Activated CD4-positive, alpha-beta memory T cell treated with anti-CD3 and anti-CD28 coated beads for 36 hours (primary cell): ENCODE measurements around the gene GADD45G. TPM values are rescaled to one million over a fixed set of nuclear protein-coding genes. Genes with fewer than 3 reads are reported as not detected.
A peak's percentile ranks its signal among the peaks of the same experiment; 100 is the strongest.

Experiments
- CTCF ChIA-PET: fragments of 350-600 bp; sonication (Branson Sonifier 250); formaldehyde crosslinking; loops from one replicate; lab custom pipeline; 2021; ENCODE audit warnings: antibody characterized with exemption, inconsistent platforms; lab: Charles Lee
- POLR2A ChIA-PET: fragments of 350-600 bp; sonication (Branson Sonifier 250); formaldehyde crosslinking; loops from one replicate; lab custom pipeline; 2021; ENCODE audit warnings: antibody characterized with exemption; lab: Charles Lee
- DNase-seq: peaks from one replicate; pipeline ENCODE4 v3.0.0-alpha.2; 2020
- H3K27ac Mint-ChIP-seq: one replicate; pipeline ENCODE4 v1.8.0; 2021; ENCODE audit warnings: mixed read lengths
- H3K27me3 Mint-ChIP-seq: one replicate; pipeline ENCODE4 v1.8.0; 2021; ENCODE audit warnings: mixed read lengths
- H3K36me3 Mint-ChIP-seq: one replicate; pipeline ENCODE4 v1.8.0; 2021; ENCODE audit warnings: mixed read lengths
- H3K4me1 Mint-ChIP-seq: one replicate; pipeline ENCODE4 v1.8.0; 2021; ENCODE audit warnings: low read depth, mixed read lengths
- H3K4me3 Mint-ChIP-seq: one replicate; pipeline ENCODE4 v1.8.0; 2021; ENCODE audit warnings: mild to moderate bottlenecking, mixed read lengths
- H3K9me3 Mint-ChIP-seq: one replicate; pipeline ENCODE4 v1.8.0; 2021; ENCODE audit warnings: mixed read lengths
- intact Hi-C: fragments of 100-400 bp; cut with micrococcal nuclease; formaldehyde crosslinking; loops from one replicate; pipeline ENCODE4 v1.15.1; 2023
- total RNA-seq, 2 experiments: library from RNA; stranded (reverse); gene quantifications; one replicate each; pipeline ENCODE4 v1.2.3, GENCODE V29; 2021

Gene GADD45G
- total RNA-seq, 2 experiments from 2014 or later = 5.1 to 5.7 TPM

- intact Hi-C loops = loop anchor here (5.0 to 10.0 kb wide), 2 partner anchors 630 to 1277 kb away; no protein-coding TSS in a partner anchor
- ChIA-PET CTCF (interaction anchor here (0.7 to 7.6 kb wide), 12 partner anchors 9 to 547 kb away, joined by 3 to 190 read pairs (median 8); partner anchors contain the start of gene GADD45G), POLR2A (no interaction called here)
- Mint-ChIP-seq H3K27ac (no peak overlapping the region), H3K9me3 (no peaks in the 10 kb centered on the region), H3K27me3 (peaks cover 16% of the 10 kb centered on the region), H3K4me1 (peaks cover 2% of the 10 kb centered on the region), H3K36me3 (no peaks in the 10 kb centered on the region), H3K4me3 (no peak overlapping the region)
- DNase-seq = no peak
Observed at GRCh38 chr9:89594811-89595550, 9.8 kb upstream of the GADD45G start.

GRCh38 chr9:89595646-89596045 is 9.2 kb upstream of the GADD45G start:
- no peak for DNase-seq
- Mint-ChIP-seq H3K4me3 (no peak overlapping the region), H3K27me3 (peaks cover 16% of the 10 kb centered on the region), H3K4me1 (peaks cover 2% of the 10 kb centered on the region), H3K27ac (no peak overlapping the region), H3K36me3 (no peaks in the 10 kb centered on the region), H3K9me3 (no peaks in the 10 kb centered on the region)
- ChIA-PET POLR2A (no interaction called here), CTCF (interaction anchor here (0.7 to 7.6 kb wide), 4 partner anchors 315 to 510 kb away, joined by 3 to 190 read pairs (median 21); no protein-coding TSS in a partner anchor)
- intact Hi-C loops = loop anchor here (10.0 kb wide), 1 partner anchor 629 kb away; no protein-coding TSS in a partner anchor

- CTCF ChIA-PET = interaction anchor here (0.9 to 7.6 kb wide), 15 partner anchors 16 to 533 kb away, joined by 3 to 190 read pairs (median 6); no protein-coding TSS in a partner anchor
- POLR2A ChIA-PET = no interaction called here
- DNase-seq = no peak
- intact Hi-C loops = loop anchor here (10.0 kb wide), 1 partner anchor 628 kb away; no protein-coding TSS in a partner anchor
- no peak overlapping the region for H3K27ac Mint-ChIP-seq
- no peaks in the 10 kb centered on the region for H3K36me3 Mint-ChIP-seq
- H3K27me3 Mint-ChIP-seq = peaks cover 14% of the 10 kb centered on the region
- H3K4me3 Mint-ChIP-seq = no peak overlapping the region
- H3K4me1 Mint-ChIP-seq = peaks cover 2% of the 10 kb centered on the region
- no peaks in the 10 kb centered on the region for H3K9me3 Mint-ChIP-seq
Observed at GRCh38 chr9:89596937-89597555, 7.8 kb upstream of the GADD45G start.

- intact Hi-C loops = loop anchor here (1.0 to 10.0 kb wide), 2 partner anchors 504 to 627 kb away; no protein-coding TSS in a partner anchor
- Mint-ChIP-seq H3K27ac (no peak overlapping the region), H3K9me3 (no peaks in the 10 kb centered on the region), H3K27me3 (peaks cover 11% of the 10 kb centered on the region), H3K4me3 (no peak overlapping the region), H3K36me3 (no peaks in the 10 kb centered on the region), H3K4me1 (peaks cover 2% of the 10 kb centered on the region)
- ChIA-PET POLR2A (no interaction called here), CTCF (interaction anchor here (0.5 to 7.6 kb wide), 62 partner anchors 8 to 1277 kb away, joined by 3 to 190 read pairs (median 4); no protein-coding TSS in a partner anchor)
- DNase-seq = peak; percentile 68
Observed at GRCh38 chr9:89597711-89598362, 7.0 kb upstream of the GADD45G start.

- no peak for DNase-seq
- H3K4me3 Mint-ChIP-seq = no peak overlapping the region
- POLR2A ChIA-PET = no interaction called here
Observed at GRCh38 chr9:89598363-89598713, 6.5 kb upstream of the GADD45G start.

GRCh38 chr9:89598926-89599325 is 5.9 kb upstream of the GADD45G start:
- intact Hi-C loops = loop anchor here (1.0 to 10.0 kb wide), 2 partner anchors 503 to 626 kb away; no protein-coding TSS in a partner anchor
- ChIA-PET CTCF (interaction anchor here (0.6 to 7.6 kb wide), 35 partner anchors 9 to 1268 kb away, joined by 3 to 258 read pairs (median 5); no protein-coding TSS in a partner anchor), POLR2A (no interaction called here)
- no peaks in the 10 kb centered on the region for H3K9me3 Mint-ChIP-seq
- no peak overlapping the region for H3K27ac Mint-ChIP-seq
- peaks cover 8% of the 10 kb centered on the region for H3K4me1 Mint-ChIP-seq
- DNase-seq = peak; percentile 2
- H3K27me3 Mint-ChIP-seq = peaks cover under 1% of the 10 kb centered on the region
- H3K4me3 Mint-ChIP-seq = no peak overlapping the region
- no peaks in the 10 kb centered on the region for H3K36me3 Mint-ChIP-seq

More at GRCh38 chr9:89598363-89598713, 6.5 kb upstream of the GADD45G start:
- Mint-ChIP-seq H3K9me3 (no peaks in the 10 kb centered on the region), H3K36me3 (no peaks in the 10 kb centered on the region), H3K4me1 (peaks cover 5% of the 10 kb centered on the region), H3K27ac (no peak overlapping the region), H3K27me3 (peaks cover 6% of the 10 kb centered on the region)
- intact Hi-C loops = loop anchor here (1.0 to 10.0 kb wide), 2 partner anchors 504 to 626 kb away; no protein-coding TSS in a partner anchor
- CTCF ChIA-PET = interaction anchor here (0.5 to 7.6 kb wide), 56 partner anchors 8 to 1269 kb away, joined by 3 to 190 read pairs (median 4); no protein-coding TSS in a partner anchor

- Mint-ChIP-seq H3K27ac (no peak overlapping the region), H3K36me3 (no peaks in the 10 kb centered on the region), H3K9me3 (no peaks in the 10 kb centered on the region), H3K4me1 (peaks cover 12% of the 10 kb centered on the region), H3K27me3 (no peaks in the 10 kb centered on the region), H3K4me3 (no peak overlapping the region)
- intact Hi-C loops = loop anchor here (5.0 to 10.0 kb wide), 4 partner anchors 116 to 1156 kb away; no protein-coding TSS in a partner anchor
- CTCF ChIA-PET = interaction anchor here (0.8 to 6.2 kb wide), 10 partner anchors 8 to 1269 kb away, joined by 3 to 258 read pairs (median 5); no protein-coding TSS in a partner anchor
- POLR2A ChIA-PET = no interaction called here
- DNase-seq = peak; percentile 7
Observed at GRCh38 chr9:89600831-89601230, 4.0 kb upstream of the GADD45G start.

- Mint-ChIP-seq H3K27ac (no peak overlapping the region), H3K27me3 (no peaks in the 10 kb centered on the region), H3K9me3 (no peaks in the 10 kb centered on the region), H3K4me1 (peaks cover 14% of the 10 kb centered on the region), H3K36me3 (peaks cover 1% of the 10 kb centered on the region), H3K4me3 (no peak overlapping the region)
- CTCF ChIA-PET = interaction anchor here (0.8 to 6.2 kb wide), 12 partner anchors 9 to 1269 kb away, joined by 3 to 258 read pairs (median 5); no protein-coding TSS in a partner anchor
- DNase-seq = no peak
- intact Hi-C loops = loop anchor here (5.0 to 10.0 kb wide), 4 partner anchors 116 to 1156 kb away; no protein-coding TSS in a partner anchor
- POLR2A ChIA-PET = no interaction called here
Observed at GRCh38 chr9:89601306-89601705, 3.5 kb upstream of the GADD45G start.

GRCh38 chr9:89601856-89602562 is 2.8 kb upstream of the GADD45G start:
- intact Hi-C loops = loop anchor here (5.0 to 10.0 kb wide), 4 partner anchors 115 to 1155 kb away; no protein-coding TSS in a partner anchor
- POLR2A ChIA-PET = no interaction called here

GRCh38 chr9:89602978-89603766 is 1.6 kb upstream of the GADD45G start:
- peak overlapping the region; percentile 71 for H3K4me3 Mint-ChIP-seq
- DNase-seq = peak; percentile 94
- no peaks in the 10 kb centered on the region for H3K9me3 Mint-ChIP-seq
- peaks cover 3% of the 10 kb centered on the region for H3K36me3 Mint-ChIP-seq
- POLR2A ChIA-PET = interaction anchor here (1.2 kb wide), 1 partner anchor 497 kb away, joined by 6 read pairs; no protein-coding TSS in a partner anchor
- peaks cover 28% of the 10 kb centered on the region for H3K4me1 Mint-ChIP-seq
- H3K27me3 Mint-ChIP-seq = no peaks in the 10 kb centered on the region
- CTCF ChIA-PET = interaction anchor here (0.6 to 6.2 kb wide), 75 partner anchors 10 to 1044 kb away, joined by 3 to 258 read pairs (median 4); no protein-coding TSS in a partner anchor
- H3K27ac Mint-ChIP-seq = peak overlapping the region; percentile 58
- intact Hi-C loops = loop anchor here (1.0 to 10.0 kb wide), 9 partner anchors 98 to 1154 kb away; no protein-coding TSS in a partner anchor

More at GRCh38 chr9:89601856-89602562, 2.8 kb upstream of the GADD45G start:
- DNase-seq = peak; percentile 4
- Mint-ChIP-seq H3K27me3 (no peaks in the 10 kb centered on the region), H3K27ac (no peak overlapping the region), H3K4me1 (peaks cover 21% of the 10 kb centered on the region), H3K9me3 (no peaks in the 10 kb centered on the region), H3K4me3 (no peak overlapping the region), H3K36me3 (peaks cover 3% of the 10 kb centered on the region)
- CTCF ChIA-PET = interaction anchor here (0.8 to 6.2 kb wide), 20 partner anchors 9 to 1268 kb away, joined by 3 to 258 read pairs (median 8); no protein-coding TSS in a partner anchor
